Endothelial cell of umbilical vein (primary cell): ENCODE results near the gene SPRR2A. TPM values are rescaled to one million over a fixed set of nuclear protein-coding genes. Genes with fewer than 3 reads are reported as not detected.

Experiments
- BruUV-seq: library from RNA; stranded (reverse); fragments of 400-500 nt; replicated peaks from 2 replicates; lab custom pipeline; 2021; lab: Mats Ljungman, UMichigan
- CTCF ChIA-PET: fragments of 300-600, 350-600 bp; sonication (Branson Sonifier 250); formaldehyde crosslinking; loops from one replicate; lab custom pipeline; 2021; ENCODE audit warnings: antibody characterized with exemption, inconsistent platforms; lab: Charles Lee
- POLR2A ChIA-PET: fragments of 300-600, 350-600 bp; sonication (Branson Sonifier 250); formaldehyde crosslinking; loops from one replicate; lab custom pipeline; 2021; ENCODE audit warnings: antibody characterized with exemption, inconsistent platforms; lab: Charles Lee
- DNase-seq: peaks from one replicate; pipeline ENCODE4 v3.0.0-alpha.2; 2011; ENCODE audit warnings: low read depth, low spot score
- FAIRE-seq: peaks from 2 replicates; lab custom pipeline; 2011; peaks lifted over from hg19 to GRCh38; lab: Jason Lieb, UNC
- H2AFZ ChIP-seq: 2 replicates; pipeline ENCODE4 v1.6.0; 2012; ENCODE audit warnings: low read depth, low read length, control low read depth, inconsistent platforms
- H3K27ac ChIP-seq: 2 replicates; pipeline ENCODE4 v1.5.1; 2011; ENCODE audit warnings: low read depth, mild to moderate bottlenecking, control low read depth, low read length, moderate library complexity; ENCODE audit not compliant: insufficient read depth
- H3K27me3 ChIP-seq, 2 experiments: 2 replicates each; pipeline versions ENCODE4 v1.6.0 to v1.6.1; 2011; ENCODE audit warnings: low read length in 2 of 2, mixed read lengths in 1 of 2; ENCODE audit not compliant: control insufficient read depth in 2 of 2, insufficient read depth in 2 of 2
- H3K36me3 ChIP-seq, 2 experiments: 2 replicates in 1 of 2; 3 replicates in 1 of 2; pipeline ENCODE4 v1.5.1; 2011; ENCODE audit warnings: low read length in 2 of 2, mild to moderate bottlenecking in 1 of 2, moderate library complexity in 1 of 2; ENCODE audit not compliant: control insufficient read depth in 2 of 2, insufficient read depth in 2 of 2; ENCODE audit errors: extremely low read depth in 1 of 2
- H3K4me1 ChIP-seq: 3 replicates; pipeline ENCODE4 v1.5.1; 2011; ENCODE audit warnings: mild to moderate bottlenecking, low read length; ENCODE audit not compliant: control insufficient read depth, insufficient read depth; ENCODE audit errors: extremely low read depth
- H3K4me2 ChIP-seq: 2 replicates; pipeline ENCODE4 v1.6.1; 2011; ENCODE audit warnings: low read length, control low read depth, mixed read lengths; ENCODE audit not compliant: insufficient read depth
- H3K4me3 ChIP-seq, 3 experiments: fragments of 200-600 bp in 1 of 3; sonication (generic), shearing (Covaris generic) in 1 of 3; replicated peaks in 1 of 3; 2 replicates each; pipeline ENCODE4 v1.5.1; 2011 to 2016; ENCODE audit warnings: control low read depth in 3 of 3, low read length in 3 of 3, mild to moderate bottlenecking in 2 of 3, inconsistent platforms in 1 of 3, low read depth in 1 of 3, moderate library complexity in 1 of 3; ENCODE audit not compliant: insufficient read depth in 1 of 3
- H3K79me2 ChIP-seq: 2 replicates; pipeline ENCODE4 v1.6.0; 2012; ENCODE audit warnings: low read length, inconsistent platforms; ENCODE audit not compliant: control insufficient read depth, insufficient read depth
- H3K9ac ChIP-seq: replicated peaks from 2 replicates; pipeline ENCODE3; 2011; ENCODE audit warnings: low read length, control low read depth; ENCODE audit not compliant: insufficient read depth; ENCODE audit errors: extremely low read depth
- H3K9me1 ChIP-seq: replicated peaks from 3 replicates; pipeline ENCODE4 v1.6.0; 2011; ENCODE audit warnings: mild to moderate bottlenecking, low read length; ENCODE audit not compliant: control insufficient read depth, insufficient read depth; ENCODE audit errors: extremely low read depth
- H3K9me3 ChIP-seq: replicated peaks from 2 replicates; pipeline ENCODE4 v1.5.1; 2012; ENCODE audit warnings: low read length, inconsistent platforms; ENCODE audit not compliant: control insufficient read depth, insufficient read depth
- H4K20me1 ChIP-seq: replicated peaks from 2 replicates; pipeline ENCODE3; 2011; ENCODE audit warnings: mild to moderate bottlenecking, low read length; ENCODE audit not compliant: control insufficient read depth, insufficient read depth; ENCODE audit errors: extremely low read depth
- EZH2 ChIP-seq: IDR thresholded peaks from 2 replicates; pipeline ENCODE4 v1.6.1; 2012; ENCODE audit warnings: borderline replicate concordance, low read depth, mild to moderate bottlenecking, moderate library complexity, low read length, inconsistent platforms; ENCODE audit not compliant: severe bottlenecking
- FOS ChIP-seq: IDR thresholded peaks from 2 replicates; pipeline ENCODE4 v1.6.1; 2011; ENCODE audit warnings: mild to moderate bottlenecking, low read length, moderate library complexity, borderline replicate concordance; ENCODE audit not compliant: insufficient read depth
- GATA2 ChIP-seq: IDR thresholded peaks from 2 replicates; pipeline ENCODE4 v1.7.0; 2011; ENCODE audit warnings: low read depth, mild to moderate bottlenecking, moderate library complexity, mixed read lengths, low read length; ENCODE audit not compliant: insufficient read length, insufficient read depth
- JUN ChIP-seq: IDR thresholded peaks from 2 replicates; pipeline ENCODE4 v1.6.1; 2011; ENCODE audit warnings: borderline replicate concordance, low read depth; ENCODE audit not compliant: insufficient read length, insufficient read depth
- MYC ChIP-seq: IDR thresholded peaks from one replicate; pipeline ENCODE4 v1.6.1; 2011; ENCODE audit warnings: mild to moderate bottlenecking, low read depth, low read length
- POLR2A ChIP-seq: IDR thresholded peaks from 2 replicates; pipeline ENCODE4 v1.6.1; 2012; ENCODE audit warnings: low read depth, mild to moderate bottlenecking, control low read depth, low read length
- POLR2AphosphoS5 ChIP-seq: IDR thresholded peaks from 2 replicates; pipeline ENCODE4 v1.6.1; 2012; ENCODE audit warnings: low read depth, mild to moderate bottlenecking, control low read depth, low read length, moderate library complexity; ENCODE audit not compliant: insufficient read depth
- dilution Hi-C: fragments of 300-500 bp; cut with MboI; formaldehyde crosslinking; loops from one replicate; pipeline ENCODE4 v1.15.0; 2019; ENCODE audit warnings: low sequenced_read_pairs; ENCODE audit not compliant: extremely low pct_ligation_motif_present
- intact Hi-C: fragments of 100-400 bp; cut with micrococcal nuclease; formaldehyde crosslinking; loops from one replicate; pipeline ENCODE4 v1.10.0; 2022
- polyA plus RNA-seq, 4 experiments: library from polyadenylated mRNA; depleted of rRNA in 3 of 4; stranded (reverse) in 3 of 4; unstranded in 1 of 4; fragments of >200 nt; gene quantifications; 2 replicates each; pipeline versions ENCODE4 v1.2.1 to v1.2.3, GENCODE V29; 2011 to 2012; ENCODE audit warnings: missing spikeins in 1 of 4
- total RNA-seq: library from RNA; stranded (reverse); gene quantifications from 2 replicates; pipeline ENCODE4 v1.2.3, GENCODE V29; 2021
- TF ChIP-seq, protein P1 (sequence below), 2 donors: IDR thresholded peaks; 1 replicate in 1 of 2; 2 replicates in 1 of 2; pipeline ENCODE4 v1.5.1; 2011; ENCODE audit warnings: low read length in 2 of 2, mild to moderate bottlenecking in 2 of 2, moderate library complexity in 2 of 2, control low read depth in 1 of 2, inconsistent platforms in 1 of 2, low read depth in 1 of 2; ENCODE audit not compliant: insufficient read depth in 1 of 2; ENCODE audit errors: extremely low read depth in 1 of 2
- TF ChIP-seq, protein P2 (sequence below): IDR thresholded peaks from 2 replicates; pipeline ENCODE4 v1.6.1; 2011; ENCODE audit not compliant: insufficient read depth, insufficient read length

Gene SPRR2A
- total and polyA plus RNA-seq, 2 donors (not counting 3 experiments of a cell fraction or from before 2014, with no cell fraction given): not detected

DNA sequence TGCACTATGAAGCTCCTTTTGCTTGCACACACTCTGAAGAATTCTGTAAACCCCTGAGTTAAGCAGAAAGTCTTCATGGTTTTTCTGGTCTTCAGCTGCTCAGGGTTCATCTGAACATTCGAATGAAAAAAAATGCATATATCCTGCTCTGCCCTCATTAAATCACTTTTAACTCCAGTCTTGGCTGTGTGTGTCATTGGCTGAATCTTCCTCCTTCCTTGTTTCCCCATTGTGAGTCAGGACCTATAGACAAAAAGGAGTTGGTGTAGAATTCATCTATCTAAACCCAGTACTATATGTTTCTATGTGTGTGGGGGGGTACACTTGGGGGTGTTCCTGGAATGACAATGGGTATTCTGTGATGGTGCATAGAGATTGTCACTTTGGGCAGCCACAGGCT is 32.9 kb downstream of the SPRR2A start:
- H3K9ac ChIP-seq: no peak overlapping the region
- no peaks in the 10 kb centered on the region for H3K79me2 ChIP-seq
- H3K9me3 ChIP-seq: no peaks in the 10 kb centered on the region
- H4K20me1 ChIP-seq: no peaks in the 10 kb centered on the region
- H3K36me3 ChIP-seq: no peaks in the 10 kb centered on the region
- DNase-seq: no peak
- dilution Hi-C loops (no loop called here), intact Hi-C loops (no loop called here)
- POLR2A ChIA-PET: no interaction called here
- FAIRE-seq: no peak
- H3K4me1 ChIP-seq: no peaks in the 10 kb centered on the region
- TF ChIP-seq, protein P1, sequence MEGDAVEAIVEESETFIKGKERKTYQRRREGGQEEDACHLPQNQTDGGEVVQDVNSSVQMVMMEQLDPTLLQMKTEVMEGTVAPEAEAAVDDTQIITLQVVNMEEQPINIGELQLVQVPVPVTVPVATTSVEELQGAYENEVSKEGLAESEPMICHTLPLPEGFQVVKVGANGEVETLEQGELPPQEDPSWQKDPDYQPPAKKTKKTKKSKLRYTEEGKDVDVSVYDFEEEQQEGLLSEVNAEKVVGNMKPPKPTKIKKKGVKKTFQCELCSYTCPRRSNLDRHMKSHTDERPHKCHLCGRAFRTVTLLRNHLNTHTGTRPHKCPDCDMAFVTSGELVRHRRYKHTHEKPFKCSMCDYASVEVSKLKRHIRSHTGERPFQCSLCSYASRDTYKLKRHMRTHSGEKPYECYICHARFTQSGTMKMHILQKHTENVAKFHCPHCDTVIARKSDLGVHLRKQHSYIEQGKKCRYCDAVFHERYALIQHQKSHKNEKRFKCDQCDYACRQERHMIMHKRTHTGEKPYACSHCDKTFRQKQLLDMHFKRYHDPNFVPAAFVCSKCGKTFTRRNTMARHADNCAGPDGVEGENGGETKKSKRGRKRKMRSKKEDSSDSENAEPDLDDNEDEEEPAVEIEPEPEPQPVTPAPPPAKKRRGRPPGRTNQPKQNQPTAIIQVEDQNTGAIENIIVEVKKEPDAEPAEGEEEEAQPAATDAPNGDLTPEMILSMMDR (IDR thresholded peaks at IDR 0.05; ENCODE audit: extremely low read depth in 1 of 2, insufficient read depth in 1 of 2, low read depth in 1 of 2, low read length in 2 of 2): no peak
- TF ChIP-seq JUN: no peak
- no peak for TF ChIP-seq GATA2
- TF ChIP-seq EZH2: no peak
- TF ChIP-seq POLR2AphosphoS5: no peak
- no peak for TF ChIP-seq POLR2A
- no peak for TF ChIP-seq MYC
- TF ChIP-seq FOS: no peak
- TF ChIP-seq, protein P2, sequence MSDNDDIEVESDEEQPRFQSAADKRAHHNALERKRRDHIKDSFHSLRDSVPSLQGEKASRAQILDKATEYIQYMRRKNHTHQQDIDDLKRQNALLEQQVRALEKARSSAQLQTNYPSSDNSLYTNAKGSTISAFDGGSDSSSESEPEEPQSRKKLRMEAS: no peak
- BruUV-seq: no TSS peak
- no peak overlapping the region for H2AFZ ChIP-seq
- H3K4me2 ChIP-seq: no peak overlapping the region
- no peaks in the 10 kb centered on the region for H3K9me1 ChIP-seq
- no peaks in the 10 kb centered on the region for H3K27me3 ChIP-seq
- no peak overlapping the region for H3K4me3 ChIP-seq
- no peak overlapping the region for H3K27ac ChIP-seq
- CTCF ChIA-PET: no interaction called here
